ENCODE measurements around the gene LYL1.

- TF ChIP-seq CTCF (IDR thresholded peaks at IDR 0.05) (no peak), POLR2A (IDR thresholded peaks at IDR 0.05) (no peak)
Measured at GRCh38 chr19:13086341-13086740, 16.3 kb downstream of the LYL1 start.
